Activated T-cell treated with anti-CD3 and anti-CD28 coated beads, Interleukin-2, amount 50 U/mL, for 4 hours (primary cell): ENCODE data around the gene SLC26A4. TPM values are rescaled to one million over a fixed set of nuclear protein-coding genes. Genes with fewer than 3 reads are reported as not detected.

ENCODE experiments used
- ATAC-seq, 2 donors: fragments of 200-7000 bp; cut with Tn5 transposase; one replicate each; pipeline ENCODE4 v1.10.0; 2021
- DNase-seq: peaks from one replicate; pipeline ENCODE4 v3.0.0-alpha.2; 2020
- H3K27me3 Mint-ChIP-seq: one replicate; pipeline ENCODE4 v1.8.0; 2021; ENCODE audit warnings: low read depth, mixed read lengths
- H3K36me3 Mint-ChIP-seq: one replicate; pipeline ENCODE4 v1.8.0; 2022; ENCODE audit warnings: mixed read lengths; ENCODE audit not compliant: insufficient read depth
- H3K4me1 Mint-ChIP-seq: one replicate; pipeline ENCODE4 v1.8.0; 2021; ENCODE audit warnings: low read depth, mixed read lengths
- H3K4me3 Mint-ChIP-seq: one replicate; pipeline ENCODE4 v1.8.0; 2021; ENCODE audit warnings: mild to moderate bottlenecking, moderate library complexity, mixed read lengths
- H3K9me3 Mint-ChIP-seq: one replicate; pipeline ENCODE4 v1.8.0; 2021; ENCODE audit warnings: mixed read lengths
- total RNA-seq, 3 donors: library from RNA; stranded (reverse); gene quantifications; one replicate each; pipeline ENCODE4 v1.2.1, GENCODE V29; 2021

SLC26A4 gene
- total RNA-seq, 3 donors from 2014 or later = 0.68 to 2.0 (median 0.71) TPM

GRCh38 chr7:107641676-107642075 is 19.0 kb upstream of the SLC26A4 start:
- H3K9me3 Mint-ChIP-seq = peaks cover 4% of the 10 kb centered on the region

GRCh38 chr7:107642501-107642900 is 18.1 kb upstream of the SLC26A4 start:
- no peaks in the 10 kb centered on the region for H3K36me3 Mint-ChIP-seq
- no peak overlapping the region for H3K4me3 Mint-ChIP-seq
- DNase-seq (no peak), ATAC-seq (no peak)
- H3K27me3 Mint-ChIP-seq = peaks cover 7% of the 10 kb centered on the region
- H3K4me1 Mint-ChIP-seq = peaks cover 7% of the 10 kb centered on the region
- peaks cover 4% of the 10 kb centered on the region for H3K9me3 Mint-ChIP-seq

More at GRCh38 chr7:107641676-107642075, 19.0 kb upstream of the SLC26A4 start:
- no peak overlapping the region for H3K4me3 Mint-ChIP-seq
- peaks cover 7% of the 10 kb centered on the region for H3K4me1 Mint-ChIP-seq
- ATAC-seq (no peak), DNase-seq (no peak)
- no peaks in the 10 kb centered on the region for H3K36me3 Mint-ChIP-seq
- peaks cover 7% of the 10 kb centered on the region for H3K27me3 Mint-ChIP-seq

- Mint-ChIP-seq H3K27me3 (peaks cover 3% of the 10 kb centered on the region), H3K36me3 (no peaks in the 10 kb centered on the region), H3K4me1 (peaks cover 5% of the 10 kb centered on the region), H3K9me3 (peaks cover 4% of the 10 kb centered on the region), H3K4me3 (no peak overlapping the region)
- DNase-seq (no peak), ATAC-seq (no peak)
These were observed 17.2 kb upstream of the SLC26A4 start for GRCh38 chr7:107643407-107643806.

- Mint-ChIP-seq H3K4me3 (no peak overlapping the region), H3K9me3 (peaks cover 4% of the 10 kb centered on the region), H3K4me1 (peaks cover 3% of the 10 kb centered on the region), H3K36me3 (no peaks in the 10 kb centered on the region), H3K27me3 (peaks cover 3% of the 10 kb centered on the region)
- no peak for DNase-seq
- no peak for ATAC-seq
These were observed 16.7 kb upstream of the SLC26A4 start for GRCh38 chr7:107643938-107644308.

DNA sequence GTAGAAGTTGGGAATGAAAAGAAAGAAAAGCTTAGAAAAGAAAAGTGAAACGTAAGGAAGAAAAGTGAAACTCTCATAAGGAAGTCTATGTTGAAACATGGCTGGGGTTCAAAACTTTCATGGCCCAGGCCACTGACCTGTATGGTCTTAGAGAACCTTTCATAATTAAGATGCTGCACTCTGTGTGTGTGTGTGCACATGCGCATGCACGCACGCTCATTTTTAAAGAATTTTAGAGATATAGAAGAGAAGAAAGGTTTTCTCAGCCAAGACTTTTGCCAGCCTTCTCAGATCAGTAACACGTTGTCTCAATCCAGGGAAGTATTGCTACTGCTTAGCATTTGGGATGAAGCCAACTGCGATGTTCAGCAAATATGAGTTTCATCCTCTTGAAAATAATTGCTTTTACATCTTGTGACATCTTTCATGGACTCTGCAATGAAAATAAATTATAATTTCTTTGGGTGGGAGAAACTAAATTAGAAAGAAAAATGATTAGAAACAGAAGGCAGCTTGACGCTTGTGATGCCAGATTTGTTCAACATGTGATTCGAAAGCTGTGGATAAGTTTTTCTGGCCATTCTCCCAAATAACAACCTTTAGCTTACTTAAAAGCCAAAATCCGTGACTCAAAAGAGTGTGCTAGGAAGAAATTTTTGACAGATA is 16.2 kb upstream of the SLC26A4 start:
- ATAC-seq = no peak
- no peaks in the 10 kb centered on the region for H3K36me3 Mint-ChIP-seq
- H3K4me1 Mint-ChIP-seq = peaks cover 3% of the 10 kb centered on the region
- H3K4me3 Mint-ChIP-seq = no peak overlapping the region
- H3K27me3 Mint-ChIP-seq = peaks cover 5% of the 10 kb centered on the region
- DNase-seq = no peak
- peaks cover 4% of the 10 kb centered on the region for H3K9me3 Mint-ChIP-seq

DNA sequence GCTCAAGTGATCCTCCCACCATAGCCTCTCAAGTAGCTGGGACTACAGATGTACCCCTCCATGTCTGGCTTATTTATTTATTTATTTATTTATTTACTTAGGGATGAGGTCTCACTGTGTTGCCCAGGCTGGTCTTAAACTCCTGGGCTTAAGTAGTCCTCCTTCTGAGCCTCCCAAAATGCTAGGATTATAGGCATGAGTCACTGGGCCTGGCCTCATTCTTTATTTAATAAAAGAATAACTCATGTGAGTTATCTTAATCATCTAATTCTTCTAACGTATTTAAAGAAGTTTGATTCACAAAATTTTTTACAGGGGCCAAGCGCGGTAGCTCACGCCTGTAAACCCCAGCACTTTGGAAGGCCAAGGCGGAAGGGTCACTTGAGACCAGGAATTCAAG is 8.0 kb upstream of the SLC26A4 start:
- Mint-ChIP-seq H3K4me1 (no peaks in the 10 kb centered on the region), H3K36me3 (no peaks in the 10 kb centered on the region), H3K9me3 (no peaks in the 10 kb centered on the region), H3K4me3 (no peak overlapping the region), H3K27me3 (peaks cover 26% of the 10 kb centered on the region)
- ATAC-seq (no peak), DNase-seq (no peak)

DNA sequence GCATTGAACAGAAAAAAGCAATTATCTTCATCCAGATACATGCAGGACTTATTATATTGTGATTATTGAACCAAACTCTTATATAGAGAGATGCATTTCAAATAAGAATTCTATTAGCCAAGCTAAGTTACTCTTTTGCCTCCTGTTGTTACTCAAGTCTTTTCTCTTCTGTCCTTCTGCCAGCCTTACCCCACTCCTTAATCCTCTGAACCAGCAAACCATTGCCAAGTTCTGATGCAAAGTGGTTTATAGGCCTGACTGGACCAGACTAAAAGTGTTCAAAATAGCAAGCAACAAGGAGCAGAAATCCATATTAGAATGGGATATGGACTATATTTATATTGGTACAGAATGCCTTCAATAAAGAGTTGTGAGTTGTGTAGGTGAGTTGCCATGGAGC is 2.2 kb upstream of the SLC26A4 start:
- Mint-ChIP-seq H3K4me3 (no peak overlapping the region), H3K27me3 (peaks cover 37% of the 10 kb centered on the region), H3K9me3 (no peaks in the 10 kb centered on the region), H3K36me3 (no peaks in the 10 kb centered on the region), H3K4me1 (peaks cover 30% of the 10 kb centered on the region)
- no peak for ATAC-seq
- no peak for DNase-seq

GRCh38 chr7:107659666-107660065 is 962 bp upstream of the SLC26A4 start:
- H3K9me3 Mint-ChIP-seq = no peaks in the 10 kb centered on the region
- peaks cover 38% of the 10 kb centered on the region for H3K27me3 Mint-ChIP-seq
- H3K36me3 Mint-ChIP-seq = no peaks in the 10 kb centered on the region
- DNase-seq (no peak), ATAC-seq (peak; percentile 81 to 84)
- peak overlapping the region; percentile 78 for H3K4me3 Mint-ChIP-seq
- H3K4me1 Mint-ChIP-seq = peaks cover 30% of the 10 kb centered on the region

GRCh38 chr7:107661081-107661864 is 645 bp downstream of the SLC26A4 start:
- Mint-ChIP-seq H3K4me1 (peaks cover 30% of the 10 kb centered on the region), H3K9me3 (no peaks in the 10 kb centered on the region), H3K27me3 (peaks cover 29% of the 10 kb centered on the region), H3K36me3 (no peaks in the 10 kb centered on the region), H3K4me3 (peak overlapping the region; percentile 78)
- DNase-seq = peak; percentile 27
- peak; percentile 57 to 62 for ATAC-seq

DNA sequence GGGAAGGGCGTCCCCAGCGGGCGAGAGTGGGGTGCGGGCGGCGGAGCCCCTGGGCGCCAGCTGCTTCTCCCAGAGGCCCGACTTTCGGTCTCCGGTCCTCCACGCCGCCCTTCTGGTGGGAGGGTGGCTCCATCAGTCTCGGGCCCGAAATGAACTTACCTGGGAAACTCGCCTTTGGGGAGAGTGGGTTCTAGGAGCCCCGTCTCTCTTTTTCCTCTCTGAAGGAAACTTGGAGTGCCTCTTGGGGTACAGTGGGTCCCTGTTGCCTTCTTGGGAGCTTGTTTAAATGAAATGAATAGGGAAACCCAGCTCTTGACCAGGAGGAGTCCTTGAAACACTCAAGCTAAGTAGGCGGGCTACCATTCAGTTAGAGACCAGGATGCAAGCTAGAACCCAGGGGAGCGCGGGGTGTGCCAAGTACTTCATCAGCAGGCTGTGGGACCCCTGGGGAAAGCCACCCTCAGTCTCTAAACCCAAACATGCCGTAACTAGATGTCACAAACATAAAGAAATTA is 1.3 kb downstream of the SLC26A4 start:
- ATAC-seq (no peak), DNase-seq (no peak)
- no peaks in the 10 kb centered on the region for H3K36me3 Mint-ChIP-seq
- H3K27me3 Mint-ChIP-seq = peaks cover 29% of the 10 kb centered on the region
- peaks cover 30% of the 10 kb centered on the region for H3K4me1 Mint-ChIP-seq
- H3K4me3 Mint-ChIP-seq = peak overlapping the region; percentile 78
- no peaks in the 10 kb centered on the region for H3K9me3 Mint-ChIP-seq

- H3K4me1 Mint-ChIP-seq = peaks cover 30% of the 10 kb centered on the region
- no peaks in the 10 kb centered on the region for H3K9me3 Mint-ChIP-seq
- H3K4me3 Mint-ChIP-seq = no peak overlapping the region
- ATAC-seq = no peak
- H3K36me3 Mint-ChIP-seq = no peaks in the 10 kb centered on the region
- peaks cover 29% of the 10 kb centered on the region for H3K27me3 Mint-ChIP-seq
- no peak for DNase-seq
These were observed 2.6 kb downstream of the SLC26A4 start for GRCh38 chr7:107663196-107663595.

DNA sequence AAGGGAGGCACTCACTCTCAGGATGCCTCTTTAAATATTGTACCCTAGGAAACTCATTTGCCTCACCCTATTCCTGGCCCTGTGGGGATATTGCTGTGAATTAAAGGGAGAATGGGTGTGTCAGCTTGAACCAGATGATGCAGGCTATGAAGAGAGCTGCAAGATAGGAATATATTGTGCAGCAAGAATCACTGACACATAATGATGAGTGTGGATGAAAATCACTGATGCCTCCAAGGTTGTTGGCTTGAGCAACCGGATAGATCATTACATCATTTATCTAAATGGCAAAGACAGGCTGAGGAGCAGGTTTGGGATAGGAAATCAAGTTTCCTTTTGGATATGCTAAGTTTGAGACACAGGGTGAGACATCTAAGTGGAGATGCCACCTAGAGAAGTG is 6.2 kb downstream of the SLC26A4 start:
- Mint-ChIP-seq H3K4me3 (no peak overlapping the region), H3K9me3 (no peaks in the 10 kb centered on the region), H3K36me3 (no peaks in the 10 kb centered on the region), H3K4me1 (peaks cover 9% of the 10 kb centered on the region), H3K27me3 (peaks cover 22% of the 10 kb centered on the region)
- ATAC-seq (no peak), DNase-seq (no peak)

- Mint-ChIP-seq H3K27me3 (peaks cover 18% of the 10 kb centered on the region), H3K36me3 (no peaks in the 10 kb centered on the region), H3K4me3 (no peak overlapping the region), H3K4me1 (peaks cover 7% of the 10 kb centered on the region), H3K9me3 (no peaks in the 10 kb centered on the region)
- DNase-seq = no peak
- no peak for ATAC-seq
These were observed 6.7 kb downstream of the SLC26A4 start for GRCh38 chr7:107667341-107667740.

DNA sequence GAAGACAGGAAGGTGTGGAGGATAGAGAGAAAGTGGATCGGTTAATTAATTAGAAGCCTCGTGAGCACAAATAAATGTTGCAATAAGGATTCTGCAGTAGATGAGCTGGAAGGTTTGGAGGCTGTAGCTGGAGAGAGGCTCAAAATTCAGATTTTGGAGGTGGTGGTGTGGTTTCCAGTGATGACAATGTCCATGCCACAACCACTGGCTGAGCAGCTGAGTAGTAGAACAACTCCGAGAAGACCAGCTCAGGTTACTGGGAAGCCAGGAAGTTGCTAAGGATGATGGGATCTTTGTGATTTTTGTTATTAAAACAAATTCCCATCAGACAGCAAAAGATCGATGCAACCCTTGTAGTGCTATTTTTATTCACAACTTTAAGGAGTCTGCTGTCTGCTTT is 7.7 kb downstream of the SLC26A4 start:
- H3K36me3 Mint-ChIP-seq = no peaks in the 10 kb centered on the region
- DNase-seq = no peak
- no peak for ATAC-seq
- H3K27me3 Mint-ChIP-seq = peaks cover 11% of the 10 kb centered on the region
- no peaks in the 10 kb centered on the region for H3K9me3 Mint-ChIP-seq
- H3K4me1 Mint-ChIP-seq = peaks cover 6% of the 10 kb centered on the region
- no peak overlapping the region for H3K4me3 Mint-ChIP-seq

- DNase-seq = no peak
- no peak for ATAC-seq
- Mint-ChIP-seq H3K4me1 (peaks cover 6% of the 10 kb centered on the region), H3K9me3 (no peaks in the 10 kb centered on the region), H3K27me3 (peaks cover 9% of the 10 kb centered on the region), H3K4me3 (no peak overlapping the region), H3K36me3 (no peaks in the 10 kb centered on the region)
These were observed 11.6 kb downstream of the SLC26A4 start for GRCh38 chr7:107672183-107672582.
